ENCODE data around the gene GRID1. TPM values are rescaled to one million over a fixed set of nuclear protein-coding genes. Genes with fewer than 3 reads are reported as not detected.

GRID1 gene
- total and polyA plus RNA-seq, 10 donors = 0.06 to 0.42 (median 0.15) TPM; not detected in 4

GRCh38 chr10:86339226-86339865 is 27.2 kb downstream of the GRID1 start:
- Histone ChIP-seq H3K4me1 (peaks cover 0 to 8% (median 0%) of the 10 kb centered on the region in 6 donors), H3K36me3 (no peaks in the 10 kb centered on the region), H3K27ac (no peak overlapping the region), H3K27me3 (replicated peaks in 1 of 7) (peaks cover 0 to 14% (median 0%) of the 10 kb centered on the region in 7 donors), H3K9me3 (no peaks in the 10 kb centered on the region), H3K4me3 (no peak overlapping the region)
- TF ChIP-seq POLR2A (IDR thresholded peaks at IDR 0.05) (no peak), CTCF (IDR thresholded peaks at IDR 0.05 in 8 of 11, conservative IDR thresholded peaks at IDR 0.05 in 3 of 11) (no peak), POLR2AphosphoS5 (IDR thresholded peaks at IDR 0.05) (no peak)
- intact Hi-C loops (cut with DNase I; ENCODE audit: low total_unique reads) = no loop called here
- 78 to 85% (median 79%) methylated on average over 12 of the region's 12 CpGs for WGBS, 5 donors
- DNase-seq = peak; percentile 53

- Histone ChIP-seq H3K4me1 (peaks cover 0 to under 1% (median 0%) of the 10 kb centered on the region in 6 donors), H3K9me3 (no peaks in the 10 kb centered on the region), H3K36me3 (no peaks in the 10 kb centered on the region), H3K27ac (no peak overlapping the region), H3K4me3 (no peak overlapping the region), H3K27me3 (replicated peaks in 1 of 7) (peaks cover 0 to 15% (median 0%) of the 10 kb centered on the region in 7 donors)
- 74 to 85% (median 82%) methylated on average over 10 to 13 of the region's 13 CpGs for WGBS, 5 donors
- no peak for TF ChIP-seq POLR2AphosphoS5 (IDR thresholded peaks at IDR 0.05)
- TF ChIP-seq POLR2A (IDR thresholded peaks at IDR 0.05) = no peak
- TF ChIP-seq CTCF (IDR thresholded peaks at IDR 0.05 in 8 of 11, conservative IDR thresholded peaks at IDR 0.05 in 3 of 11) = no peak
- peak; percentile 52 for DNase-seq
- intact Hi-C loops (cut with DNase I; ENCODE audit: low total_unique reads) = no loop called here
Measured at GRCh38 chr10:86337121-86337601, 29.4 kb downstream of the GRID1 start.

GRCh38 chr10:86336341-86336740 is 30.3 kb downstream of the GRID1 start:
- DNase-seq = peak; percentile 54
- intact Hi-C loops (cut with DNase I; ENCODE audit: low total_unique reads) = no loop called here
- no peaks in the 10 kb centered on the region for H3K9me3 ChIP-seq
- 74 to 86% (median 81%) methylated on average over 10 of the region's 10 CpGs for WGBS, 5 donors
- TF ChIP-seq POLR2AphosphoS5 (IDR thresholded peaks at IDR 0.05) (no peak), CTCF (IDR thresholded peaks at IDR 0.05 in 8 of 11, conservative IDR thresholded peaks at IDR 0.05 in 3 of 11) (no peak), POLR2A (IDR thresholded peaks at IDR 0.05) (no peak)
- H3K27ac ChIP-seq = no peak overlapping the region
- no peaks in the 10 kb centered on the region for H3K4me1 ChIP-seq
- H3K4me3 ChIP-seq = no peak overlapping the region
- peaks cover 0 to 24% (median 0%) of the 10 kb centered on the region in 7 donors for H3K27me3 ChIP-seq (replicated peaks in 1 of 7)
- no peaks in the 10 kb centered on the region for H3K36me3 ChIP-seq

- Histone ChIP-seq H3K4me3 (no peak overlapping the region), H3K36me3 (no peaks in the 10 kb centered on the region), H3K27ac (no peak overlapping the region), H3K27me3 (replicated peaks in 1 of 7) (peaks cover 0 to 28% (median 0%) of the 10 kb centered on the region in 7 donors), H3K4me1 (no peaks in the 10 kb centered on the region), H3K9me3 (no peaks in the 10 kb centered on the region)
- TF ChIP-seq POLR2A (IDR thresholded peaks at IDR 0.05) (no peak), CTCF (IDR thresholded peaks at IDR 0.05 in 8 of 11, conservative IDR thresholded peaks at IDR 0.05 in 3 of 11) (no peak), POLR2AphosphoS5 (IDR thresholded peaks at IDR 0.05) (no peak)
- DNase-seq = peak; percentile 39
- WGBS, 5 donors = 83 to 94% (median 88%) methylated on average over 1 of the region's 1 CpG
- intact Hi-C loops (cut with DNase I; ENCODE audit: low total_unique reads) = no loop called here
Measured at GRCh38 chr10:86335831-86336230, 30.8 kb downstream of the GRID1 start.
